Testis (tissue), 3 donors: ENCODE data around the gene ZNF217. TPM values are rescaled to one million over a fixed set of nuclear protein-coding genes. Genes with fewer than 3 reads are reported as not detected.
"Not testable (repeated sequence)": the region's sequence is repeated elsewhere in the genome, so short reads cannot be mapped to it uniquely, and the experiment has no call there.

ENCODE experiments used
- DNase-seq: peaks from one replicate; pipeline ENCODE4 v3.0.0-alpha.2; 2019
- H3K27ac ChIP-seq, 2 donors: fragments of 200-600 bp; sonication (generic); one replicate each; pipeline ENCODE4 v1.5.1; 2019
- H3K27me3 ChIP-seq: fragments of 200-600 bp; sonication (generic); one replicate; pipeline ENCODE4 v1.5.1; 2019
- H3K36me3 ChIP-seq: fragments of 200-600 bp; sonication (generic); one replicate; pipeline ENCODE4 v1.5.1; 2017; ENCODE audit warnings: low read depth; ENCODE audit errors: missing control alignments
- H3K4me1 ChIP-seq: fragments of 200-600 bp; sonication (generic); one replicate; pipeline ENCODE4 v1.5.1; 2019
- H3K4me3 ChIP-seq, 2 donors: fragments of 200-600 bp; sonication (generic); one replicate each; pipeline ENCODE4 v1.5.1; 2017 to 2019
- H3K9me3 ChIP-seq: fragments of 200-600 bp; sonication (generic); one replicate; pipeline ENCODE4 v1.5.1; 2017
- CTCF ChIP-seq, 3 experiments: fragments of 450-650 bp in 2 of 3; fragments of 200-600 bp in 1 of 3; sonication (generic) in 1 of 3; IDR thresholded peaks; one replicate each; pipeline ENCODE4 v1.5.1; 2016 to 2019; ENCODE audit warnings: antibody characterized with exemption in 3 of 3, mild to moderate bottlenecking in 2 of 3, moderate library complexity in 1 of 3
- POLR2A ChIP-seq: fragments of 450-650 bp; IDR thresholded peaks from one replicate; pipeline ENCODE4 v1.6.1; 2017; ENCODE audit warnings: antibody characterized with exemption, mild to moderate bottlenecking, moderate library complexity
- WGBS, 2 donors: methylation state at CpG; one replicate each; pipeline ENCODE4 v1.1.5; 2018; 5-methylcytosine and 5-hydroxymethylcytosine counted together
- intact Hi-C: fragments of 100-400 bp; cut with DNase I; formaldehyde crosslinking; loops from one replicate; pipeline ENCODE4 v1.15.1; 2023; ENCODE audit warnings: low total_unique reads
- polyA plus RNA-seq: library from polyadenylated mRNA; stranded (reverse); fragments of 350-450 nt; fragmentation: Illumina TruSeq; extraction: RNeasy Lipid Tissue Mini Kit (QIAGEN cat#74804); gene quantifications from one replicate; pipeline ENCODE4 v1.2.3, GENCODE V29; 2014; ENCODE audit warnings: low read depth, low replicate concordance; ENCODE audit not compliant: insufficient read depth
- total RNA-seq, 2 donors: library from RNA; depleted of rRNA; stranded (reverse); fragments of >200 nt; gene quantifications; one replicate each; pipeline ENCODE4 v1.2.3, GENCODE V29; 2016

Gene ZNF217
- total and polyA plus RNA-seq, 3 donors from 2014 or later = 47.3 to 61.2 (median 48.6) TPM

GRCh38 chr20:53567379-53567917, 26.2 kb downstream of the ZNF217 start:
- TF ChIP-seq CTCF (IDR thresholded peaks at IDR 0.05) = no peak
- no peak for TF ChIP-seq POLR2A
- H3K4me3 ChIP-seq = no peak overlapping the region
- WGBS, 2 donors = 90 to 91% methylated on average over 3 of the region's 3 CpGs
- no peak overlapping the region for H3K27ac ChIP-seq
- no peak for DNase-seq
- no peaks in the 10 kb centered on the region for H3K9me3 ChIP-seq
- H3K27me3 ChIP-seq = no peaks in the 10 kb centered on the region
- intact Hi-C loops = no loop called here
- H3K36me3 ChIP-seq = no peaks in the 10 kb centered on the region
- H3K4me1 ChIP-seq = no peaks in the 10 kb centered on the region

GRCh38 chr20:53566623-53567022, 27.0 kb downstream of the ZNF217 start:
- DNase-seq, H3K9me3 ChIP-seq, H3K27me3 ChIP-seq, intact Hi-C loops, H3K4me1 ChIP-seq, H3K36me3 ChIP-seq, H3K4me3 ChIP-seq, H3K27ac ChIP-seq: not testable (repeated sequence)
- 91 to 96% methylated on average over 9 of the region's 9 CpGs for WGBS, 2 donors

- intact Hi-C loops = no loop called here
- Histone ChIP-seq H3K4me3 (no peak overlapping the region), H3K4me1 (no peaks in the 10 kb centered on the region), H3K27me3 (no peaks in the 10 kb centered on the region), H3K27ac (no peak overlapping the region), H3K9me3 (no peaks in the 10 kb centered on the region), H3K36me3 (no peaks in the 10 kb centered on the region)
- 94 to 96% methylated on average over 11 of the region's 11 CpGs for WGBS, 2 donors
- DNase-seq = no peak
- TF ChIP-seq POLR2A (no peak), CTCF (IDR thresholded peaks at IDR 0.05) (no peak)
These were observed 28.4 kb downstream of the ZNF217 start for GRCh38 chr20:53565254-53565653.

GRCh38 chr20:53562104-53562764, 31.4 kb downstream of the ZNF217 start:
- H3K9me3 ChIP-seq, H3K4me3 ChIP-seq, H3K36me3 ChIP-seq, H3K27me3 ChIP-seq, H3K4me1 ChIP-seq, DNase-seq, H3K27ac ChIP-seq, intact Hi-C loops: not testable (repeated sequence)
- WGBS, 2 donors = 91 to 96% methylated on average over 9 of the region's 9 CpGs

- no peaks in the 10 kb centered on the region for H3K9me3 ChIP-seq
- WGBS, 2 donors = 95 to 98% methylated on average over 5 of the region's 5 CpGs
These were observed 32.1 kb downstream of the ZNF217 start for GRCh38 chr20:53561505-53561904.

More at GRCh38 chr20:53561505-53561904, 32.1 kb downstream of the ZNF217 start:
- no peak for DNase-seq
- no peak overlapping the region for H3K4me3 ChIP-seq
- no peak overlapping the region for H3K27ac ChIP-seq
- H3K36me3 ChIP-seq = no peaks in the 10 kb centered on the region
- TF ChIP-seq CTCF (IDR thresholded peaks at IDR 0.05) (no peak), POLR2A (no peak)
- no peaks in the 10 kb centered on the region for H3K4me1 ChIP-seq
- intact Hi-C loops = no loop called here
- no peaks in the 10 kb centered on the region for H3K27me3 ChIP-seq
